OCI-LY1 (cell line): ENCODE measurements around the gene ZIM2.

Experiments used
- H2AFZ ChIP-seq: fragments of 200-600 bp; sonication (generic), shearing (Covaris generic); 2 replicates; pipeline ENCODE4 v1.6.0; 2014; ENCODE audit warnings: antibody characterized with exemption, mild to moderate bottlenecking, low read length
- H3F3A ChIP-seq: fragments of 200-600 bp; sonication (generic), shearing (Covaris generic); 2 replicates; pipeline ENCODE4 v1.6.0; 2014; ENCODE audit warnings: mild to moderate bottlenecking, antibody characterized with exemption, low read length, moderate library complexity; ENCODE audit not compliant: insufficient read depth
- H3K27ac ChIP-seq: fragments of 200-600 bp; sonication (generic); 2 replicates; pipeline ENCODE4 v1.5.1; 2014; ENCODE audit warnings: low read length, mixed run types, mild to moderate bottlenecking, low read depth; ENCODE audit not compliant: poor library complexity, severe bottlenecking
- H3K27me3 ChIP-seq: fragments of 200-600 bp; sonication (generic); 2 replicates; pipeline ENCODE4 v1.6.0; 2014; ENCODE audit warnings: antibody characterized with exemption, mild to moderate bottlenecking, low read length, moderate library complexity; ENCODE audit not compliant: insufficient read depth
- H3K36me3 ChIP-seq: fragments of 200-600 bp; sonication (generic); 2 replicates; pipeline ENCODE4 v1.6.1; 2014; ENCODE audit warnings: mild to moderate bottlenecking, antibody characterized with exemption, low read length, moderate library complexity, mixed read lengths; ENCODE audit not compliant: insufficient read depth
- H3K4me1 ChIP-seq: fragments of 200-600 bp; sonication (generic); 2 replicates; pipeline ENCODE4 v1.5.1; 2014; ENCODE audit warnings: mild to moderate bottlenecking, low read length, moderate library complexity; ENCODE audit not compliant: insufficient read depth, severe bottlenecking
- H3K4me2 ChIP-seq: fragments of 200-600 bp; sonication (generic), shearing (Covaris generic); 2 replicates; pipeline ENCODE4 v1.6.1; 2014; ENCODE audit warnings: low read length
- H3K4me3 ChIP-seq: fragments of 200-600 bp; sonication (generic); 2 replicates; pipeline ENCODE4 v1.5.1; 2014; ENCODE audit warnings: low read length, low read depth, mild to moderate bottlenecking, mixed read lengths; ENCODE audit not compliant: poor library complexity, severe bottlenecking
- H3K79me2 ChIP-seq: fragments of 200-600 bp; shearing (Covaris generic); 2 replicates; pipeline ENCODE4 v1.6.1; 2016; ENCODE audit warnings: mixed run types, low read length, mixed read lengths; ENCODE audit not compliant: insufficient read depth
- H3K9ac ChIP-seq: fragments of 200-600 bp; sonication (generic), shearing (Covaris generic); 2 replicates; pipeline ENCODE4 v1.6.1; 2014; ENCODE audit warnings: mild to moderate bottlenecking, low read length, mixed read lengths
- H3K9me2 ChIP-seq: fragments of 200-600 bp; sonication (generic), shearing (Covaris generic); 2 replicates; pipeline ENCODE4 v1.6.1; 2014; ENCODE audit warnings: low read depth, mild to moderate bottlenecking, low read length, mixed read lengths
- H3K9me3 ChIP-seq: fragments of 200-600 bp; shearing (Covaris generic); 2 replicates; pipeline ENCODE4 v1.6.1; 2014; ENCODE audit warnings: low read length, mixed read lengths
- H4K20me1 ChIP-seq: fragments of 200-600 bp; sonication (generic), shearing (Covaris generic); 2 replicates; pipeline ENCODE4 v1.6.0; 2016; ENCODE audit warnings: mild to moderate bottlenecking, low read length; ENCODE audit not compliant: insufficient read depth
- EZH2 ChIP-seq: fragments of 200-600 bp; sonication (generic), shearing (Covaris generic); IDR thresholded peaks from 2 replicates; pipeline ENCODE4 v1.8.0; 2017; ENCODE audit warnings: borderline replicate concordance, mixed run types, mild to moderate bottlenecking, antibody characterized with exemption, low read length, moderate library complexity, mixed read lengths
- TF ChIP-seq, protein P1 (sequence below): fragments of 200-600 bp; sonication (generic), shearing (Covaris generic); IDR thresholded peaks from 2 replicates; pipeline ENCODE4 v1.5.1; 2017; ENCODE audit warnings: mild to moderate bottlenecking, antibody characterized with exemption, low read length, moderate library complexity, mixed read lengths

The ZIM2 gene

DNA sequence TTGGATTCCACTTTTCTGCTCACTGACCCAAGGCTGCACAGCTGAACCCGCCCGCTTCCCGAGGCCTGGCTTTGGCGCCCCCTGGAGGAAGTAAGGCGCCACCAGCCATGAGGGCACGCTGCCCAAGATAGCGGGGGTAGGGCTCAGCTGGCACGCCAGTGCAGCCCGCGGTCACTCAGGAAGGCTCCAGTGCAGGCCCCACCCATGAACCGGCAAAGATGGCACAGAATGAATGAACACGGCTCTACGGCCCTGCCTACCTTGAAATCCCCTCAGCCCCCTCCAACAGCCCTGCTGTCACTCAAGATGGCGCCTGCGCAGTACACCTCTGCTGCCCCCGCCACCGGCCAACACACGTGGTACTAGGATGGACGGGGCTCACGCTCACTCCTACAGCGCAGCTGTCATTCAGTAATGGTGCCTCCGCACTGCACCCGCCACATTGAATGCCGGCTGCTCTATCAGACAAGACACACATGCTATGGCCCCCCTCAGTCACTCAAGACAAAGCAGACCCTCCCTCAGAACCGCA lies 3.0 kb downstream of the ZIM2 start:
- H3K9ac ChIP-seq, result no peak overlapping the region
- TF ChIP-seq, protein P1, sequence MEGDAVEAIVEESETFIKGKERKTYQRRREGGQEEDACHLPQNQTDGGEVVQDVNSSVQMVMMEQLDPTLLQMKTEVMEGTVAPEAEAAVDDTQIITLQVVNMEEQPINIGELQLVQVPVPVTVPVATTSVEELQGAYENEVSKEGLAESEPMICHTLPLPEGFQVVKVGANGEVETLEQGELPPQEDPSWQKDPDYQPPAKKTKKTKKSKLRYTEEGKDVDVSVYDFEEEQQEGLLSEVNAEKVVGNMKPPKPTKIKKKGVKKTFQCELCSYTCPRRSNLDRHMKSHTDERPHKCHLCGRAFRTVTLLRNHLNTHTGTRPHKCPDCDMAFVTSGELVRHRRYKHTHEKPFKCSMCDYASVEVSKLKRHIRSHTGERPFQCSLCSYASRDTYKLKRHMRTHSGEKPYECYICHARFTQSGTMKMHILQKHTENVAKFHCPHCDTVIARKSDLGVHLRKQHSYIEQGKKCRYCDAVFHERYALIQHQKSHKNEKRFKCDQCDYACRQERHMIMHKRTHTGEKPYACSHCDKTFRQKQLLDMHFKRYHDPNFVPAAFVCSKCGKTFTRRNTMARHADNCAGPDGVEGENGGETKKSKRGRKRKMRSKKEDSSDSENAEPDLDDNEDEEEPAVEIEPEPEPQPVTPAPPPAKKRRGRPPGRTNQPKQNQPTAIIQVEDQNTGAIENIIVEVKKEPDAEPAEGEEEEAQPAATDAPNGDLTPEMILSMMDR, result peak; percentile 40; the same call in 1 of the 2 replicates
- TF ChIP-seq EZH2, result no peak
- no peaks in the 10 kb centered on the region for H3F3A ChIP-seq
- no peaks in the 10 kb centered on the region for H3K4me1 ChIP-seq
- H2AFZ ChIP-seq, result no peak overlapping the region
- no peaks in the 10 kb centered on the region for H3K36me3 ChIP-seq
- H3K9me2 ChIP-seq, result no peaks in the 10 kb centered on the region
- no peak overlapping the region for H3K4me3 ChIP-seq
- H3K4me2 ChIP-seq, result no peak overlapping the region
- H3K79me2 ChIP-seq, result no peaks in the 10 kb centered on the region
- H4K20me1 ChIP-seq, result no peaks in the 10 kb centered on the region
- no peaks in the 10 kb centered on the region for H3K9me3 ChIP-seq
- H3K27me3 ChIP-seq, result no peaks in the 10 kb centered on the region
- no peak overlapping the region for H3K27ac ChIP-seq

DNA sequence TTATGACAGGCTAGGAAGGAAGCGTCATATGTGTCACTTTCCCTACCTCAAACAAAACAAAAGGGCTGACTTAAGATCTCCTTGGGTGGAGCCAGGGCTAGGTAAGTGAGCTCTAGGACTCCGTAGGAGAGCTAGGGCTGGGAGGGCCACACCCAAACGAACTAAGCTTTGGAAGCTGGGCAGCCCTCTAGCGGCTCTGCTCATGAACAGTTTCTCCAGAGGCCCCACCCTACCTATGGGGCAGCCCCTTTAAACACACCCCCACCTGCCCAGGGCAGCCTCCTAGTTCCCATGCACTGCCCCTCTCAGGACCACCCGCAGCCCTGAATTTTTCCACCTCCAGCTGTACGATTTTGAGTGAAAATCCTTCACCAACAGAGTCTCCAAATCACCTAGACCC lies 3.5 kb downstream of the ZIM2 start:
- no peak overlapping the region for H3K27ac ChIP-seq
- TF ChIP-seq, protein P1, result no peak
- no peak for TF ChIP-seq EZH2
- no peak overlapping the region for H3K9ac ChIP-seq
- H3F3A ChIP-seq, result no peaks in the 10 kb centered on the region
- H3K9me3 ChIP-seq, result no peaks in the 10 kb centered on the region
- no peak overlapping the region for H2AFZ ChIP-seq
- no peaks in the 10 kb centered on the region for H3K79me2 ChIP-seq
- no peaks in the 10 kb centered on the region for H4K20me1 ChIP-seq
- no peaks in the 10 kb centered on the region for H3K27me3 ChIP-seq
- H3K4me2 ChIP-seq, result no peak overlapping the region
- no peak overlapping the region for H3K4me3 ChIP-seq
- no peaks in the 10 kb centered on the region for H3K36me3 ChIP-seq
- no peaks in the 10 kb centered on the region for H3K4me1 ChIP-seq
- H3K9me2 ChIP-seq, result no peaks in the 10 kb centered on the region

DNA sequence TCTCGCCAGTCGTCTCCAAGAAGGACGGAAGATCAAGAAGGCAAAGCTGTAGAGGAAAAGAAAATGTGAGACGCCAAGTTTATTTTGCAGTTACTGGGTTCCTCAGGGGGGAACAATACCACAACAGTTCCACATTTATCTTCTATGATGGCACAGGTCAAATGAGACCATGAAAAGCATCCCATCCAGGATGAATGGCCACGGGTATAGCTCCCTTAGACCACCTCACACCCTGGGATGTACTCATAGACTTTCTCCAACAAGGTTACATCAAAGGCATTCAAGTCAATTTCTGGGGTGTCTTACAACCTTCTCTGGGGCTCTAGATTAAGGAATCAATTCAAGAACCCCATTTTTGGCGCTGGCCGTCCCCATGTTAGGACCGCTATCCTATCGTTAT lies 4.5 kb downstream of the ZIM2 start:
- H3K9me2 ChIP-seq, result no peaks in the 10 kb centered on the region
- H3K4me1 ChIP-seq, result no peaks in the 10 kb centered on the region
- H3K9ac ChIP-seq, result no peak overlapping the region
- H3K79me2 ChIP-seq, result no peaks in the 10 kb centered on the region
- H3K4me2 ChIP-seq, result no peak overlapping the region
- no peaks in the 10 kb centered on the region for H4K20me1 ChIP-seq
- no peak overlapping the region for H2AFZ ChIP-seq
- TF ChIP-seq, protein P1, result no peak
- no peak for TF ChIP-seq EZH2
- H3K4me3 ChIP-seq, result no peak overlapping the region
- H3F3A ChIP-seq, result no peaks in the 10 kb centered on the region
- no peaks in the 10 kb centered on the region for H3K36me3 ChIP-seq
- no peaks in the 10 kb centered on the region for H3K9me3 ChIP-seq
- H3K27ac ChIP-seq, result no peak overlapping the region
- no peaks in the 10 kb centered on the region for H3K27me3 ChIP-seq
